Sigmoid colon (tissue), 3 donors: ENCODE data around the gene GUCA2B.

Experiments
- CTCF ChIP-seq, 4 experiments: fragments of 450-650 bp in 3 of 4; fragments of 200-600 bp in 1 of 4; IDR thresholded peaks; one replicate each; pipeline ENCODE4 v1.5.1; 2016 to 2019; ENCODE audit warnings: antibody characterized with exemption in 4 of 4, mild to moderate bottlenecking in 3 of 4, moderate library complexity in 2 of 4
- POLR2A ChIP-seq, 2 donors: fragments of 450-650 bp; IDR thresholded peaks; one replicate each; pipeline ENCODE4 v1.6.1; 2016; ENCODE audit warnings: antibody characterized with exemption in 2 of 2, mild to moderate bottlenecking in 2 of 2, moderate library complexity in 2 of 2

GRCh38 chr1:42186152-42186551 lies 32.9 kb downstream of the GUCA2B start:
- TF ChIP-seq CTCF (IDR thresholded peaks at IDR 0.05) = no peak
- TF ChIP-seq POLR2A (IDR thresholded peaks at IDR 0.05) = no peak
